ENCODE measurements around the gene ZNF276.
"Not testable (repeated sequence)": the region's sequence is repeated elsewhere in the genome, so short reads cannot be mapped to it uniquely, and the experiment has no call there.

ZNF276 gene

GRCh38 chr16:89695086-89695874, 26.1 kb upstream of the ZNF276 start:
- in situ Hi-C loops (cut with MboI; ENCODE audit: low pct_unique_long_range_greater_than_20kb, low sequenced_read_pairs): no loop called here

GRCh38 chr16:89695875-89696669, 25.3 kb upstream of the ZNF276 start:
- in situ Hi-C loops (cut with MboI; ENCODE audit: low pct_unique_long_range_greater_than_20kb, low sequenced_read_pairs): no loop called here
- DNase-seq: no peak

More at GRCh38 chr16:89695086-89695874, 26.1 kb upstream of the ZNF276 start:
- DNase-seq: no peak

GRCh38 chr16:89696670-89697128, 24.6 kb upstream of the ZNF276 start:
- in situ Hi-C loops (cut with MboI; ENCODE audit: low pct_unique_long_range_greater_than_20kb, low sequenced_read_pairs): no loop called here
- no peak for DNase-seq

- DNase-seq: no peak
- in situ Hi-C loops (cut with MboI; ENCODE audit: low pct_unique_long_range_greater_than_20kb, low sequenced_read_pairs): no loop called here
Observed at GRCh38 chr16:89697161-89697615, 24.1 kb upstream of the ZNF276 start.

- DNase-seq: no peak
- in situ Hi-C loops (cut with MboI; ENCODE audit: low pct_unique_long_range_greater_than_20kb, low sequenced_read_pairs): no loop called here
Observed at GRCh38 chr16:89697616-89698331, 23.6 kb upstream of the ZNF276 start.

GRCh38 chr16:89698717-89699116, 22.6 kb upstream of the ZNF276 start:
- in situ Hi-C loops (cut with MboI; ENCODE audit: low pct_unique_long_range_greater_than_20kb, low sequenced_read_pairs); DNase-seq: not testable (repeated sequence)

- not testable (repeated sequence) for DNase-seq
Observed at GRCh38 chr16:89699629-89700099, 21.7 kb upstream of the ZNF276 start.

GRCh38 chr16:89700100-89700648, 21.2 kb upstream of the ZNF276 start:
- DNase-seq: peak; percentile 96
- in situ Hi-C loops (cut with MboI; ENCODE audit: low pct_unique_long_range_greater_than_20kb, low sequenced_read_pairs): no loop called here

More at GRCh38 chr16:89699629-89700099, 21.7 kb upstream of the ZNF276 start:
- in situ Hi-C loops (cut with MboI; ENCODE audit: low pct_unique_long_range_greater_than_20kb, low sequenced_read_pairs): not testable (repeated sequence)

GRCh38 chr16:89700649-89701424, 20.5 kb upstream of the ZNF276 start:
- in situ Hi-C loops (cut with MboI; ENCODE audit: low pct_unique_long_range_greater_than_20kb, low sequenced_read_pairs): no loop called here
- peak; percentile 51 for DNase-seq

GRCh38 chr16:89701425-89702406, 19.6 kb upstream of the ZNF276 start, which contains the start of gene SPATA2L:
Gene SPATA2L, minus strand, starts transcription at chr16:89701705. Its CDS starts 473 bp downstream, at chr16:89701232.
- in situ Hi-C loops (cut with MboI; ENCODE audit: low pct_unique_long_range_greater_than_20kb, low sequenced_read_pairs): no loop called here
- peak; percentile 94 for DNase-seq

GRCh38 chr16:89704281-89704680, 17.1 kb upstream of the ZNF276 start:
- no peak for DNase-seq
- in situ Hi-C loops (cut with MboI; ENCODE audit: low pct_unique_long_range_greater_than_20kb, low sequenced_read_pairs): no loop called here

GRCh38 chr16:89705006-89705405, 16.3 kb upstream of the ZNF276 start:
- DNase-seq: no peak
- in situ Hi-C loops (cut with MboI; ENCODE audit: low pct_unique_long_range_greater_than_20kb, low sequenced_read_pairs): no loop called here

GRCh38 chr16:89706518-89707260, 14.6 kb upstream of the ZNF276 start:
- in situ Hi-C loops (cut with MboI; ENCODE audit: low pct_unique_long_range_greater_than_20kb, low sequenced_read_pairs): no loop called here
- DNase-seq: no peak

GRCh38 chr16:89707695-89708094, 13.6 kb upstream of the ZNF276 start:
- in situ Hi-C loops (cut with MboI; ENCODE audit: low pct_unique_long_range_greater_than_20kb, low sequenced_read_pairs): no loop called here
- DNase-seq: no peak

- in situ Hi-C loops (cut with MboI; ENCODE audit: low pct_unique_long_range_greater_than_20kb, low sequenced_read_pairs): no loop called here
- DNase-seq: no peak
Observed at GRCh38 chr16:89708481-89708931, 12.8 kb upstream of the ZNF276 start.

- in situ Hi-C loops (cut with MboI; ENCODE audit: low pct_unique_long_range_greater_than_20kb, low sequenced_read_pairs): no loop called here
- no peak for DNase-seq
Observed at GRCh38 chr16:89709166-89709565, 12.2 kb upstream of the ZNF276 start.
